H1 (cell line): ENCODE results near the gene BCL2L13.

ENCODE experiments used
- EP300 ChIP-seq, 2 experiments: IDR thresholded peaks; 1 replicate in 1 of 2; 2 replicates in 1 of 2; pipeline ENCODE4 v1.6.1; 2011 to 2012; ENCODE audit warnings: low read depth in 2 of 2, low read length in 2 of 2, mild to moderate bottlenecking in 2 of 2, borderline replicate concordance in 1 of 2, inconsistent platforms in 1 of 2, moderate library complexity in 1 of 2
- RXRA ChIP-seq: IDR thresholded peaks from 2 replicates; pipeline ENCODE4 v1.6.1; 2011; ENCODE audit warnings: low read depth, mild to moderate bottlenecking, low read length, moderate library complexity; ENCODE audit not compliant: insufficient read depth

DNA sequence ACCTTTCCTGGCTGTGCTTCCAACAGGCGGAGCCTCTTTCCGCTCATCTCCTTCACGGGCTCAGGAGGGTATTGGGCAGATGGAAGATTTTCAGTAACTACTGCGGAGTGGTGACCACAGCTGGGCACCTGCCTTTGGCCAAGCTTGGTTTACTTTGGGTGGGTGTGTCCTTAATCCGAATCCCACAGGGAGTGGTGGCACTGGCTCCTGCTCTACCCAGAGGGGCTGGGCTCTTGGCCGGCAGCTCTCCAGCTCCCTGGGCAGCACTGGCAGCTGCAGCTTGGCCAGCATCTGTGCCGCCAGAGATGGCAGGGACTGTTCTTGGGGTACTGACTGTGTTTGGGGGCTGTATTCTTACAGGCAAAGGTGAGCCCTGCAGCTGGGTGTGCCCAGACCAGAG, 105.9 kb downstream of the BCL2L13 start:
- TF ChIP-seq RXRA (no peak), EP300 (IDR thresholded peaks at IDR 0.05; ENCODE audit: borderline replicate concordance in 1 of 2, low read depth in 2 of 2, low read length in 2 of 2) (no peak)
